Measurements from ENCODE around the gene ADGRV1.

GRCh38 chr5:90658620-90659019, 100.0 kb downstream of the ADGRV1 start:
- no peak for TF ChIP-seq CTCF (IDR thresholded peaks at IDR 0.05)
- TF ChIP-seq ZFX (IDR thresholded peaks at IDR 0.05; ENCODE audit: borderline replicate concordance): no peak

Measured in 22Rv1 (cell line).